HG03196 (cell line): ENCODE data around the gene SEC24C.
"Not testable (repeated sequence)": the region's sequence is repeated elsewhere in the genome, so short reads cannot be mapped to it uniquely, and the experiment has no call there.

Source experiments
- ATAC-seq: cut with Tn5 transposase; IDR thresholded peaks from one replicate; pipeline ENCODE4 v1.9.1; 2021; ENCODE audit not compliant: unreplicated experiment

Gene SEC24C

DNA sequence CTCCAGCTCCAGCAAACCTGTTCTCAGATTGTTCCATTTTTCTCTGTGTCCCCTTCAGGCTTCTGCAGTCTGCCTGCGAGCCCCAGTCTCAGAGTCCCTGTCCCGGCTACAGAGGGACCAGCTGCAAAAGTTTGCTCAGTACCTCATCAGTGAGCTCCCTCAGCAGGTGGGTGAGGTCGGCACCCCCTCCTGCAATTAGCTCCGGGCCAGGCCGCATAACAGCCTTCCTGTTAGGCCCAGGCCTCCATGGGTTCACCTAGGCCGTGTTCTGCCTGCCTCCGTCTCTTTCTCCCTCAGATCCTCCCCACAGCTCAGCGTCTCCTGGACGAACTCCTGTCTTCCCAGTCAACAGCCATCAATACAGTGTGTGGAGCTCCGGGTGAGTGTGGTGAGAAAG is 45.5 kb downstream of the SEC24C start:
- no peak for ATAC-seq

DNA sequence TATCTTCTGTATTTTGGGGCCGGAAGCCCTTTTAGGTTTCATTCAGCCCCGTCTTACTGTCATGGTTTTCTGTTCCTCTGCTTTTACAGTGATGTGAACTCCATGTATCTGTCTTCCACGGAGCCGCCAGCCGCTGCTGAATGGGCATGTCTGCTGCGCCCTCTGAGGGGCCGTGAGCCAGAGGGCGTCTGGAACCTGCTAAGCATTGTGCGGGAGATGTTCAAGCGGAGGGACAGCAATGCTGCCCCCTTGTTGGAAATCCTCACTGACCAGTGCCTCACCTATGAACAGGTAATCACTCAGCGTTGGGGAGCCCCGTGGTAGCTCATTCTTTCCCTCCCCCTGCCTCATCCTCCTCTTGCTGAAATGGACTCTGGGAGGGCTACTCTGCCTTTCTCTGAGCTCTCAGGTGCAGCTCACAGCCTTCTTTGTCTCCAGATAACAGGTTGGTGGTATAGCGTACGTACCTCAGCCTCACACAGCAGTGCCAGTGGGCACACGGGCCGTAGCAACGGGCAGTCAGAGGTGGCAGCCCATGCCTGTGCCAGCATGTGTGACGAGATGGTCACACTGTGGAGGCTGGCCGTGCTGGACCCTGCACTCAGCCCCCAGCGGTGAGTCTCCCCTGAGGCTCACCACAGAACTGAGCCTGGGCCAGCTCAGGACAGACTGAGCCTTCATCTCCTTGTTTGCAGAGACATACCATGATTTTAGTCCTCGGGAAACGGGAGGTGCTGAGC is 46.9 kb downstream of the SEC24C start:
- ATAC-seq: no peak

DNA sequence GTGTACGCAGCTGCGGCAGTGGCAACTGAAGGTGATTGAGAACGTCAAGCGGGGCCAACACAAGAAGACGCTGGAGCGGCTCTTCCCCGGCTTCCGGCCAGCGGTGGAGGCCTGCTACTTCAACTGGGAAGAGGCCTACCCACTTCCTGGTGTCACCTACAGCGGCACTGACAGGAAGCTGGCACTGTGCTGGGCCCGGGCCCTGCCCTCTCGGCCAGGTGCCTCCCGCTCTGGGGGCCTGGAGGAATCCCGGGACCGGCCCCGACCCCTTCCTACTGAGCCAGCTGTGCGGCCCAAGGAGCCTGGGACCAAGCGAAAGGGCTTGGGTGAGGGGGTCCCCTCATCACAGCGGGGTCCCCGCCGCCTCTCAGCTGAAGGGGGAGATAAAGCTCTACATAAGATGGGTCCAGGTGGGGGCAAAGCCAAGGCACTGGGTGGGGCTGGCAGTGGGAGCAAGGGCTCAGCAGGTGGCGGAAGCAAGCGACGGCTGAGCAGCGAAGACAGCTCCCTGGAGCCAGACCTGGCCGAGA is 47.8 kb downstream of the SEC24C start:
- no peak for ATAC-seq

DNA sequence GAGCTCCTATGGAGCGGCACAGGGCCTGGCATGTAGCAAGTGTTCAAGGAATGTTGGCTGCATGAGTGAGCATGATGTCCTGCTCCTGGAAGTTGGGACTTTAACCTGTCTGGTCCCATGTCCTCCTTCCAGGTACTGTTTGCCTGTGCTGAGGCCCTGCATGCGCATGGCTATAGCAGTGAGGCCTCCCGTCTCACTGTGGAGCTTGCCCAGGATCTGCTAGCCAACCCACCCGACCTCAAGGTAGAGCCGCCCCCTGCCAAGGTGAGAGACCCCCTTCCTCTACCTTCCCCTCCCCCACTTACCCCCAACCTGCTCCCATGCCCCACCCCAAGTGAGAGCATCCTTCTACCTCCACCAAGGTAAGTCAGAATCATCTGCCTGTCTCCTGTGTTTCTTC is 49.3 kb downstream of the SEC24C start:
- ATAC-seq: no peak

DNA sequence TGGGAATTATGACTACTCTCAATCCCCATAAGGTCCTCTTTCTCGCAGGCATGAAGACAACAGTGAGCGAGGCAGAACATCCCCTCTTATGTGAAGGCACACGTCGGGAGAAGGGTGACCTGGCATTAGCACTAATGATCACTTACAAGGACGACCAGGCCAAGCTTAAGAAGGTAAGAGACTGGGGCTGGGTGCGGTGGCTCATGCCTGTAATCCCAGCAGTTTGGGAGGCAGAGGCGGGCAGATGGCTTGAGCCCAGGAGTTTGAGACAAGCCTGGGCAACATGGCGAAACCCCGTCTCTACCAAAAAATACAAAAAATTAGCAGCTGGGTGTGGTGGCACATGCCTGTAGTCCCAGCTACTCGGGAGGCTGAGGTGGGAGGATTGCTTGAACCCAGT is 51.3 kb downstream of the SEC24C start:
- not testable (repeated sequence) for ATAC-seq

DNA sequence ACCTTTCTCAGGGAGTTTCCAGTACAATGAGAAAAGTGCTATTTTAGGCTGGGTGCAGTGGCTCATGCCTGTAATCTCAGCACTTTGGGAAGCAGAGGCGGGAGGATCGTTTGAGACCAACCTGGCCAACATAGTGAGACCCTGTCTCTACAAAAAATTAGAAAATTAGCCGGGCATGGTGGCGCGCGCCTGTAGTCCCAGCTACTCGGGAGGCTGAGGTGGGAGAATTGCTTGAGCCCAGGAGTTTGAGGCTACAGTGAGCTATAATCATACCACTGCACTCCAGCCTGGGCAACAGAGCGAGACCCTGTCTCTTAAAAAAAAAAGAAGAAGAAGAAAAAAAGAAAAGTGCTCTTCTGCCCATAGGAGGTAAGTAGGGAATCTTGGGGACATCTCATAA is 51.9 kb downstream of the SEC24C start:
- ATAC-seq: not testable (repeated sequence)

DNA sequence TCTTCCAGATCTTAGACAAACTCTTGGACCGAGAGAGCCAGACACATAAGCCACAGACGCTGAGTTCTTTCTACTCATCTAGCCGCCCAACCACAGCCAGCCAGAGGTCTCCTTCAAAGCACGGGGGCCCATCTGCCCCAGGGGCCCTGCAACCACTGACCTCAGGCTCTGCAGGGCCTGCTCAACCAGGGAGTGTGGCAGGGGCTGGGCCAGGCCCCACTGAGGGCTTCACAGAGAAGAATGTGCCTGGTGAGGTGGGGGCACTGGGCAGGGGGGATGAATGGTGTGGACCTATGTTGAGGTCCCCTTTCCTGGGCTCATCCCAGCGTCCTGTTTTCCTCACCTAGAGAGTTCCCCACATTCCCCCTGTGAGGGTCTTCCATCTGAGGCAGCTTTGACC is 52.6 kb downstream of the SEC24C start:
- no peak for ATAC-seq

DNA sequence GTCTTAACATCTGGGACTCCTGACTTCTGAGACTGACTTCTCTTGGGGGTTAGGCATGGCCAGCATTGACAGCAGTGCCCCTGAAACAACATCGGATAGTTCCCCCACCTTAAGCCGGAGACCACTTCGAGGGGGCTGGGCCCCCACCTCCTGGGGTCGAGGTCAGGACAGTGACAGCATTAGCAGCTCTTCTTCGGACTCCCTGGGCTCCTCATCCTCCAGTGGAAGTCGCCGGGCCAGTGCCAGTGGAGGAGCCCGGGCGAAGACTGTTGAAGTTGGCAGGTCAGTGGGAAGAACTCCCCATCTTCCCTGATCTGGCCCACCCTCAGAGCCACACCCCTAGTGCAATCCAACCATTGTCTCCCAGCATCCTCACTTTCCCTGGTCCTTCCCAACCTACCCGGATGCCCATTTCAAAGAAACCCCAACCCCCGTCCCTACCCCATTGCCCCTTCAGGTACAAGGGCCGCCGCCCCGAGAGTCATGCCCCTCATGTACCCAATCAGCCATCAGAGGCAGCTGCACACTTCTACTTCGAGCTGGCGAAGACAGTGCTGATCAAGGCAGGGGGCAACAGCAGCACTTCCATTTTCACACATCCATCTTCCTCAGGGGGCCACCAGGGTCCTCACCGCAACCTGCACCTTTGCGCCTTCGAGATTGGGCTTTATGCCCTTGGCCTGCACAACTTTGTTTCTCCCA is 53.3 kb downstream of the SEC24C start:
- no peak for ATAC-seq

DNA sequence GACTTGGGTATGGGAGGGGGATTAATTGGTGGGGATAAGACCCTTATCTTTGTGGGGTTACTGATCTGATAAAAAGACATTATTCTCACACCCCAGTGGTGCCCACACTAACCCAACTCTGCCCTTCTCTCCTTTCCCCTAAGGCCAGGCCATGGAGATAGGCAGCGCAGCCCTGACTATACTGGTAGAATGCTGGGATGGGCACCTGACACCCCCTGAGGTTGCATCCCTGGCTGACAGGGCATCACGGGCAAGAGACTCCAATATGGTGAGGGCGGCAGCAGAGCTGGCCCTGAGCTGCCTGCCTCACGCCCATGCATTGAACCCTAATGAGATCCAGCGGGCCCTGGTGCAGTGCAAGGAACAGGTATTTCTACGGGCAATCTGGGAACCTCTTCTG is 53.9 kb downstream of the SEC24C start:
- no peak for ATAC-seq

DNA sequence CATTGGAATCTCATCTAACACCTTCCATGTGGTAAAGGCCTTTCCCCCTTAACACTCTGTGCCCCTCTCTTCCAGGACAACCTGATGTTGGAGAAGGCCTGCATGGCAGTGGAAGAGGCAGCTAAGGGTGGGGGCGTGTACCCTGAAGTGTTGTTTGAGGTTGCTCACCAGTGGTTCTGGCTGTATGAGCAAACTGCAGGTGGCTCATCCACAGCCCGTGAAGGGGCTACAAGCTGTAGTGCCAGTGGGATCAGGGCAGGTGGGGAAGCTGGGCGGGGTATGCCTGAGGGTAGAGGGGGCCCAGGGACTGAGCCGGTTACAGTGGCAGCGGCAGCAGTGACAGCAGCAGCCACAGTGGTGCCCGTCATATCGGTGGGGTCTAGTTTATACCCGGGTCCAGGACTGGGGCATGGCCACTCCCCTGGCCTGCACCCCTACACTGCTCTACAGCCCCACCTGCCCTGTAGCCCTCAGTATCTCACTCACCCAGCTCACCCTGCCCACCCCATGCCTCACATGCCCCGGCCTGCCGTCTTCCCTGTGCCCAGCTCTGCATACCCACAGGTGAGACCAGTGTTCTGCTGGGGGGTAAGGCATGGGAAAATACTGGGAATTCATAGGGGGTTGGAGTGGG is 54.9 kb downstream of the SEC24C start:
- ATAC-seq: no peak

DNA sequence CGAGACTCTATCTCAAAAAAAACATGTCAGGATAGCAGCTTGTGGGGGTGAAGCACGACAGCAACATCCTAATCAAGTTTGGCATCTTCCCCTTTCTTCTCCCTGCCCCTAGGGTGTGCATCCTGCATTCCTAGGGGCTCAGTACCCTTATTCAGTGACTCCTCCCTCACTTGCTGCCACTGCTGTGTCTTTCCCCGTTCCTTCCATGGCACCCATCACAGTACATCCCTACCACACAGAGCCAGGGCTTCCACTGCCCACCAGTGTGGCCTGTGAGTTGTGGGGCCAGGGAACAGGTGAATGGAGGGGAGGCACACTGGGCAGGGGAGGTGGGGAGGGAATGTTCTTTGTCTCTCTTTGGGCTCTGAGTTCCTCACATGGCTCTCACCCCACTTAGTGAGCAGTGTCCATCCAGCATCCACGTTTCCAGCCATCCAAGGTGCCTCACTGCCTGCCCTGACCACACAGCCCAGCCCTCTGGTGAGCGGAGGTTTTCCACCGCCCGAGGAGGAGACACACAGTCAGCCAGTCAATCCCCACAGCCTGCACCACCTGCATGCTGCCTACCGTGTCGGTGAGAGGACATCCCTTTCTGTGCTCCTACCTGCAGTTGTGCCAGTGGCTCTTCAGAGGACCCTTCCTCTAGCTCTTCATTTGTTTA is 55.9 kb downstream of the SEC24C start:
- no peak for ATAC-seq

DNA sequence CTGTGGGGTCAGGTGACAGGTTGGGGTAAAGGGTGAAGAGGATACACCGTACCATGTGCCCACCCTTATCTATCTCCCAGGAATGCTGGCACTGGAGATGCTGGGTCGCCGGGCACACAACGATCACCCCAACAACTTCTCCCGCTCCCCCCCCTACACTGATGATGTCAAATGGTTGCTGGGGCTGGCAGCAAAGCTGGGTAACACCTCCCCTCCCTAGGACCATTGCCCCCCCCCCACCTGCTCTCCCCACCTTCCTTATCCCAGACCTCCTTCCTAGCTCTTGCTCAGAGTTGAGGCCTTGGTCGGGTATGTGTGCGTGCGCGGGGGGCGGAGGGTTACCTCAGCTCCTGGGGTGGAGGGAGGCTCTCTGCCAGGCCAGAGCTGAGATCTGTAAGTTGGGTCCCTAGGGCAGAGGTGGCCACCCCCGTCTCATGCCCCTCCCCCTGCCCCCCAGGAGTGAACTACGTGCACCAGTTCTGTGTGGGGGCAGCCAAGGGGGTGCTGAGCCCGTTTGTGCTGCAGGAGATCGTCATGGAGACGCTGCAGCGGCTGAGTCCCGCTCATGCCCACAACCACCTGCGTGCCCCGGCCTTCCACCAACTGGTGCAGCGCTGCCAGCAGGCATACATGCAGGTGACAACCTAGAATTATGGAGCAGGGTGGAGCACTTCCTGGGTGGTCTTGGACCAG is 56.5 kb downstream of the SEC24C start:
- no peak for ATAC-seq

DNA sequence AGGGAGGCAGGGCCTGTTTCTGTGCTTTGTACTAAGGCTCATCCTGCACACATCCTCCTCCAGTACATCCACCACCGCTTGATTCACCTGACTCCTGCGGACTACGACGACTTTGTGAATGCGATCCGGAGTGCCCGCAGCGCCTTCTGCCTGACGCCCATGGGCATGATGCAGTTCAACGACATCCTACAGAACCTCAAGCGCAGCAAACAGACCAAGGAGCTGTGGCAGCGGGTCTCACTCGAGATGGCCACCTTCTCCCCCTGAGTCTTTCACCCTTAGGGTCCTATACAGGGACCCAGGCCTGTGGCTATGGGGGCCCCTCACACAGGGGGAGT is 57.0 kb downstream of the SEC24C start:
- ATAC-seq: no peak

DNA sequence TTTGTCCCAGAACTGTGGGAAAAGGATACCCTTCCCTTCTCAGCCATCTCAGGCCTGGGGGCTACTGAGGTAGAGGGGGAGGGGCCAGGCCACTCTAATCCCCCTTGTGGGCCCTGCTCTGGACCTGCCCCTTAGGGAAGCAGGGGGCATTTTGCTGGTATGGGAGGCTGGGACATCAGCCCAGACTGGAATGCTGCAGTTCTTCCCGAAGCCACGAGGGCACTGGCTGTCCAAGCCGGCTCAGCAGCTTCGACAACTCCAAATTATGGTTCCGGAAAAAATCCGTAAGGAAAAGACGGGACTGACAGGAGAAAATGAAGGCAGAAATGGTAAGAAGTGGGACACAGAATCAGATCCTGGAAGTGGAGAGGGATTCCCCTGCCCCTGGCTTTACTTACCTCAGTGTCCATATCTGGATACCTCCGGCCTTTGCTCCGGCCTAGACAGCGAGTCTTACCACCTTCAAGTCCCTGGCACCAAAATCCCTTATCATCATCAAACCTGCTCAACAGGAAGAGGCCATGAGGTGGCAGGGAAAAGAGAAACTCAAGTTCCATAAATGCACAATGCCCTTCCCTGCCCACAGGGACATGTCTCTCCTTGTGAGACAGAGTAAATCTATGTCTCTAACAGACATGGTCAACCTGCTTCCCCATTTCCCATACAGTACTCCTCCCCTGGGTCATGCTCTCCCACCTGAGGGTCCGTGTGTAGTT is 58.3 kb downstream of the SEC24C start:
- no peak for ATAC-seq

DNA sequence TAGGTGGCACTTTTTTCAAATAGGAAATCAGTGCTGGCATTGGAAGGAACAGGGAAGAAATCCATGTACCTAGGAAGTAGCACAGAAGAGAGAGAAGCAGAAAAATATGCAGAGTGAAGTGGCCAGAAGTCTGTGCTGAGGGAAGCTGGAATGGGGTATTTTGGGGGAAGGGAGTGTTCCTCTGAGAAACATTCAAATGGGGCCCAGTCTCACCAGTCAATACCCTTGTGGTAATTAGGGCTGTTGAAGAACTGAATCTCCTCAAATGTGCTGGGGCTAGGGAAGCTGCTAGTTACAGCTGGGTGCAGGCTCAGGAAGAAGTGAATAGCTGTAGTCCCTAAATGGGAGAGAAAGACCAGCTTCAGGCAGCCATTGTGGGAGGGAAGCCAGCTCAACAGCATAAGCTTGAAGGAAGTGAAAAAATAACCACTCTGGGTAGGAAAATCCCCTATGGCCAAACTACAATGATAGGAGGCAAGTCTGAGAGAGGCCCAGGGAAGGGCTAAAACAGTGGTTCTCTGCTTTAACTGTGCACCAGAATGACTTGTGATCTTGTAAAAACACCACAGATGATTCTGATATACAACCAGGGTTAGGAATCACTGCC is 59.6 kb downstream of the SEC24C start:
- ATAC-seq: no peak

DNA sequence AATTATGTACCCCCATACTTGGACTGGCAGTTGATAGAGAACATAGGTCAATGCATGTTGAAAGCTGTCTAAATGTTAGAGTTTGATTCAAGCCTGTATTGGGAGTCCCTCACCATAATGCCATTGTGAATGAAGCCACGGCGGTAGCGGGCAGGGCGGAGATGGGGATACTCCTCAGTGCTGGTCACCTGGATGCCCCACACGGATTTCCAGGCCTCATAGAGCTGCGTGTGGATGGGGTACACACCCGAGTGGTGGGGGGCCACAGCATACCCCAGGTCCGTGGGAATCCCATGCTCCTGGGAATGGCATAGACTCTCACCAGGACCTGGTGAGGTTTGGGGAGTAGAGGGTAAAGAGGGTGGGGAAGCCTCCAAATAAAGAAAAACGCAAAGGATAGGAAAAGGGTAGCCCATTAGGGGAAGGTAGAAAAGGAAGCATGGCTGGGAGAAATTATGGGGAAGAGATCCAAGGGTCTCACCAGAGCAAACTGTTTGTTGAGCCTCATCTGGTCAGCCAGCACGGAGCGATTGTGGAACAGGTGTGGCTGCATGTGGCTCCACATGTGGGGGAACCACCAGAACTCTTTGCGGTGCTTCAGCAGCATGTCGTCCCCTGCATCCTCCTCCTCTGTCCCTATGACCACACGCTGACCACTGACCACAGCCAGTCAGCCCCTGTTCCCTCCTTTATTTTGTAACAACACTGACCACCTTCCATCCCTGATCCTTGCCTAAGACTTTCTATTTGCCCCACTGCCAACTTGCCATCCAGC is 62.2 kb downstream of the SEC24C start:
- ATAC-seq: no peak

DNA sequence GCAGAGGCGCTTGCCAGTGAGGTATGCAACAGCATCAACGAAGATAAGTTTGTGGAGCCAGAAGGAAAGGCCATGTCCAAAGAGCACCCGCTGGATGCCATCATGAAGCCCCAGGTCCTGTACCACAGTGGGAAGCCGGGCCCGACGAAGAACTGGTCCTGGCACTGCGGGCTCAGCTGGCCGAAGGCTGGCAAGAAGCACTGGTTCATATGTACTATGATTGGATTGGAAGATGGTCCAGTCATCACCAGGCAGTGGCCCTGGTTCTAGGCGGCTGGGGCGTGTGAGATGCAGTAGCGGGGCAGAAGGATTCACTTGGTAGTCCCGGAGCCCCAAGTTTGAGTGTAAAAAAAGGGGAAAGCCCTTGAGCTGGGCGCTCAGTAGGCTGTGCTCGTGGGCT is 63.3 kb downstream of the SEC24C start:
- no peak for ATAC-seq

DNA sequence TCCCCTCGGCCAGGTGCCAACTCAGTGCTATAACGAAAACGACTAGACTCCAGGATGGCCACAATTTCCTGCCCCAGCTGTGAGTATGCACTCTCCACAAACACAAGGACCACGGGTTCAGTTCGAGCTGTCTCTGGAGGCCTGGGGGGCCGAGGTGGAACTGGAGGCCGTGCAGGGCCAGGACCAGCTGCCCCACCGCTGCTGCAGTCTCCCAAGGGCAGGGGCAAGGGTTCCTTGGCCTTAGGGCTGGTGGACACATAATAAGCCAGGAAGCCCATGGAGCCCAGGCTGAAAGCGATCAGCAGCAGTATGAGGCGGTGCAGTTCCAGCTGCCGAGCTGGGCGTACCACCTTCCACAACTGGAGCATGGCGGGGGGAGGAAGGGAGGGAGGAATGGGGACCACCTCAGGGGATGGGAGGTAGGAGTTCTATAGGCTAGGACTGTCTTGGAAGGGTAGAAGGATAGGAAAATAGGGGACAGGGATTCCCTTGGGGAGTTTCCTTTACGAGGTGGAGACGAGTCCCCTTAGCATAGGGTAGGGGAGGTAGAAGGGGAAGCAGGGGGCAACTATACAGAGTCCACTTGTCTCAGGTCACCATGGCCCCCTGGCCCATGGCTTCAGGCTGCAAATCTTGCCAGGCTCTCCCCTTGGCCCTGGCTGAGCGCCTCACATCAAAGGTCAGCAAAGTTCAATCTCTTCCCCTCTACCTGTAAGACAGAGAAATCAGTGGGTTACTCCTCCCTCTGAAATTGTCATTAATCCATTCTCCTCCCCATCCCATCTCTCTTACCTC is 64.0 kb downstream of the SEC24C start:
- ATAC-seq: no peak
